ENCODE measurements around the gene HSPB7.
"Not testable (repeated sequence)": the region's sequence is repeated elsewhere in the genome, so short reads cannot be mapped to it uniquely, and the experiment has no call there.

Gene HSPB7

DNA sequence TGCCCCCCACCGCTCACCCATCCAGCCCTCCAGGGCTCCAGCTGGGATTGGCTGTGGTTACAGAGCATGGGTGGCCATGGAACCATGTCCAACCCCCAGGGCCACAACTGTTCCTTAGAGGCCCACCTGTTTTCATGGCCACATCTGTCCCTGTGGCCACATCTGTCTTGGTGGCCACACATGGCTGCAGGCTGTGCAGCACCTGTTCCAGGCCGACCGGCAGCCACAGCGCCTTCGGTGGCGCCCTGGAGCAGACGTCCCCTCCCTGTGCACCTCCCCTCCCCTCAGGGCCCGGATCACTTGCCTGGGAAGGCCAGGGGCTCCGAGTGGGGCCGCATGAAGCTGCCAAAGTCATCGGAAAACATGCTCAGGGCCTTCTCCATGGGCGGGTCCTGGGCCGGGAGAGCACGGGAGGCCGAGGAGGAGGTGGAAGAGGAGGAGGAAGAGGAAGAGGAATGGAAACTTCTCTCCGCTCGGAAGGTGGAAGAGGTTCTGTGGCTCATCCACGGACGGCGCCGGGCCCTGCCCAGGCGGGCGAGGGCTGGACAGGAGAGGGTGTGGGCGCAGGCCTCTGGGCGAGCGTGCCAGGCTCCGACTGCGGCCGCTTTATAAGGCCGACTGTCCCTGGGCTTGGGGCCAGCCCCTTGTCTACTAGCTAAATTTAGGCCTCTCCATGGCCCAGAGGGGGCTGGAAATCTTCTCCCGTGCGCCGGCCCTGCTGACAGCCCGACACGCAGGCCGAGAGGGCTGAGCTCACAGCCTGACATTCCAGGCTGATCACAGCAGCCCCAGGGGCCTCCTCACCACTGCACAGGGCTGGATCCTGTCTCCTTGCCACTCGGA is at the start of gene HSPB7:
Gene HSPB7 (minus strand): TSS at position 583 of the 843 bp plus-strand sequence. CDS start 80 bp downstream, at position 503.
- peak; percentile 86 for DNase-seq (ENCODE audit: low spot score)

DNA sequence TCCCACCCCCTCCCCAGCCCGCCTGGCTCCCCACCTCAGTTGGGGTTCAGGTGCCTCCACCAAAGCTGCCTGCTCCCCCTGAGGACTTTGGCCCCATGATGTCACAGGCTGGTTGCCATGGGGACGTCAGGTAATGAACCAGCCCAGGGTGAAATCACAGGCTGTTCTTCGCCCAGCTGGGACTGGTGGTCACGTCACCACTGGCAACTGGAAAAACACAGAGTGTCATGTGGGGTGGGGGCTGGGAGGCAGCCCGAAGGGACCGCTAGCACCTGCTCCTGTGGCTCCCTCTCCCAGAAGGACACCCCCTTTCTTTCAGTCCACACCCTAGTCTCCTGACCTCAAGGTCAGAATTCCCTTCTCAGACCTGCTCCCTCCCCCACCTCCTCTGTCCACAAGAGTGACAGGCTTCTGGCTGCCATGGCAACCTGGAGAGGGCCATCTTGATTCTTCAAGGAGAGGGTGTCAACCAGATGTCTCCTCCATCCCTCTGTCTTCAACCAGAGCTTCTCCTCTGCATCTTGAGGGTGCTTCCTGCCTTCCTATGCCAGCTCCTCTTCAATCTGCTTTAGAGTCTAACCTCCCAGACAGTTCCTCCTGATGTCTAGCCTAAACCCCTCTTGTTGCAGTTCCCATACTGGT is 49.4 kb upstream of the HSPB7 start:
- no peak for DNase-seq (ENCODE audit: low spot score)

DNA sequence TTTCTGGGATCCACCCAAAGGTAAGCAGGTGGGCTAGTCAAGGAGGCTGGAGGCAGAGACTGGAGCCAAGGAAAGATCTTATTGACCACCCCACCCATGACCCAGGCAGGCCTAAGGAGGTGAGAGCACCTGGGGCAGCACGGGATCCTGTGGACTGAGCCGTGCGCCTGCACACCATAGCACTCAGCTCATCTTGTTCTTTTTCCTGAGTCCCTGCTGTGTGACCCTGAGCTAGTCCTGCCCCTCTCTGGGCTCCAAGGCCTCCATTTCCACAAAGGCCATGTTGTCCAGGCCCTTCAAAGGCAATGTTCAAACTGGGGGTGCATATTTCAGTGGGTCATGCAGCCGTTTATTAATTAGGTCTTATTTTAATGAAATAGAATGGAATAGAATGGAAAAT is 48.4 kb upstream of the HSPB7 start:
- no peak for DNase-seq (ENCODE audit: low spot score)

DNA sequence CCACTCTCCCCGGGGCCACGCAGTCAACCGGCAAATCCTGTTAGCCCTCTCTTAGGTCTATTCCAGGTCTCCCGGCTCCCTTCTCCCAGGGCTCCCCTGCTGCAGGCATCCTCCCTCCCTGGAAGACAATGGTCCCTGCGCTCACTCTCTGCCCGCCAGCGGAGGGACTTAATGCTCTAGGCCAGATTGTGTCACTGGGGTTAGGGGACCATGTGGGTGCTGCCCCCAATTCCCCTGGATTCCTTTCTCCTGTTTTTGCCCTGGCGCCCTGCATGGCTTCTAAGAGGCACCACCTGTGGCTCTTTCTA is 47.4 kb upstream of the HSPB7 start:
- DNase-seq (ENCODE audit: low spot score): no peak

DNA sequence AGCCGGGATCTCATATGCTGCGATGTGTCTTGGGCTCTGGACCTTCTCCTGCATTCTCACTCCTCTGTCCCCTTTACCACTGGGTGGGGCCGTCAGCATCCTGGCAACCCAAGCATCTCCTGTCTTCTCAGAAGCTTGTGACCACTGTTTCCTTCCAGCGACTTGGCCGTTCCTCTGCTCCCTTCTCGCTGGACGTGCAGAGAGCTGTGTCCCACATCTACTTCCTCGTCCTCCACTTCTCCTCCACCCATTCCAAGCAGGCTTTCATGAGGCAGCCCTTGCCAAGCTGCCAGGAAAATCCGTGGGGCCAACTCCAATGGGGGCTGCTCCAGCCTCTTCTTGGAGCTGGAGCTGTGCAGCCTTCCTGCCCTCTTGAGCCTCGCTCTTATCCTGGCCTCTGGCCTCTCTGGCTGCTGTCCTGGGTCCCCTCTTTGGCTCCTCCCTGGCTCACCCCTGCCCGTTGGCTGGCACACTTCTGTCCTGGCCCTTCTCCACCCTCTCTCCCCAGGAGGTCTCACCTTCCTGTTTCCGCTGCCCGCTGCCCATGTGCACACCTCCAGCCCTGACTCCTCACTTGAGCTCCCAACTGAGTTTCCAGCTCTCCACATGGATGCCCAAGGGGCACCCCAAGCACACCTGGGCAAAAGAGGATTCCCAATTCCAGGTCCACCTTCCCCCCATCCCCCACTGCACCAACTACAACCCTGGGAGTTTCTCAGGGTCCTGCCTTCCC is 46.9 kb upstream of the HSPB7 start:
- DNase-seq (ENCODE audit: low spot score): no peak

DNA sequence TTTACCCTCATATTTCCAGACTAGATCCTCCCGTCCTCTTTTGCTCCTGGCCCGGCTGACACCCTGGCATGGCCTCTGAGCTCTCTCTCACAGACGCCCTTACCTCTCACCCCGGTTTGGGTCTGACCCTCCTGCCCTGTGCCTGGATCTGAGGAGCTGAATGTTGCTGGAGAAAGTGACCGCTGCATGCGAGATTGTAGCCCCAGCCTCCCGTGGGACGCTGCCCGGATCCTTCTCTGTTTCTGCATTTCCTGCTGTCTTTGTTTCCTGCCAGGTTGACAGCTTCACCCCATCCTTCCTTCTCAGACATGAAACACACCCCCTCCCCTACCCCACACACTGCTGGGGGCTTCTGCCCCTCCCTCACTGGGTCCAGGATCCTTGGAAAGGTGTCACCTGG is 46.1 kb upstream of the HSPB7 start:
- DNase-seq (ENCODE audit: low spot score): no peak

DNA sequence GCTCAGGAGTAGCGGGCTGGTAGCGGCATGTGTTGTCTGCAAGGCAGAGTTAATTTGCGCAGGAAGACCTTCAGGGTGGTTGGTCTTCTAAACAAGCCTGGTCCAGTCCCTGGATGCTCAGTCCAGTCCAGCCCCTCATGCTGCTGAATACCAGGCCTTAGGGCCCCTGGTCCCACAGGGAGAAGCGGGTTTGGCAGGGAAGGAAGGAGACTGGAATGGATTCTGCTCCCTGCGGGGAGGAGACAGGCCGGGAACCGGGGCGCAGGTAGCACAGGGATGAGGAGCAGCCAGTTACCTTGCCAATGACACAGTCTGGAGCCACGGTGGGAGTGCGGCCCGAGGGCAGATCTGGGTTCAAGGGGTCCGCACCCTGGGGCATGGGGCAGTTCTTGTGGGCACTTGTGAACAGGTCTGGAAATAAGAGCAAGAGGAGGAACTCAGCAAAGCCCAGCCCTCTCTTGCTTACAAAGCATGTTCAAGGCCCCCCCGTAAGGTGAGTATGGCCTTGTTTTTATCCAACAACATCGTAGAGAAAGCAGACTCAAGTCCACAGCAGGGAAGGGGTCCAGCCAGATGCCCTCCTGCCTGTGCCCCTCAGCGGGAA is 45.5 kb upstream of the HSPB7 start:
- no peak for DNase-seq (ENCODE audit: low spot score)

DNA sequence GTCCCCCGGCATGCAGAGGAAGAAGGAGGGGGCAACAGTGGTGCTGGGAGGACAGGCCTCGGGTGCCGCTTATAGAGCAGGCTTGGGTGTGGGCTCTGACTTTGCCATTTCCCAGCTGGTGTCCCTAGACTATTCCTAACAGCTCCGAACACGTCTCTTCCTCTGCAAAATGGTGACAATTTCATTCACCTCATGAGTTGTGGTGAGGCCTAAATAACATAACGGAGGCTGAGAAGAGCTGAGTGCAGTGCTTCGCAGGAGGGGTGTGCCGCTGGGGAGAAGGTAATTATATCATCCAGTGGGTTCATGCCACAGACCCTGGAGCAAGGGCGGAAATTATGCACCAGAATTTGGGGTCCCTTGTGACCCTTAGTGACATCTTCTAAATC is 44.8 kb upstream of the HSPB7 start:
- DNase-seq (ENCODE audit: low spot score): not testable (repeated sequence)

DNA sequence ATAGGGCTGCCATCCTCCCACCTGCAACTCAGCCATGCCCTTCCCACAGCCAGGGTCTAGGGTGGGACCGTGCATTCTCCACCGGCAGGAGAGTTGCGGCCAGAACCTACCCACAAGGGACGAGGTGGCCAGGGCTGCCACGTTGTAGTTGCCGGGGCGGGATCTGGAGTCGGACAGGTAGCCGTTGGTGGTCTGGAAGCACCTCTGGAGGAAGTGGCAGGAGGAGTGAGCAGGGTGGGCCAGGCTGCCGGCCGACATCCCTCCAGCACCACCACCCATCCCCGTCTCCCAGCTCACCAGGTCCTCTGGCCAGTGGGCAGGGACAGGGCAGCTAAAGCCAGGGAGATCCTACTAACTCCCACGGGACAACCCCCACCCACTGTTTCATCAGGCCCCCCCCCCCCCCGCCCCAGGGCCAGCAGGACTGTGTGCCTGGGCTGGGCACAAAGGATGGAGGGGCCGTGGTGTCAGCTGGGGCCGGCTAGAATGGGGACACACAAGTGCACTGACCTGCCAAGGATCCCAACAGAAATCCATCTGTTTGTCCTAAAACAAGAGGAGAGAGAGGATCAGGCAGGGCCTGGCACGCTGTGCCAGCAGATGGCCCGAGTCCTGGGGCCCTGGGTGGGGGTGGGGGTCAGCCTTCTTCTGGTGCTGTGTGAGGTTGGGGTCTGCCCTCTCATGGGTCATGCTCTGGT is 44.3 kb upstream of the HSPB7 start:
- DNase-seq (ENCODE audit: low spot score): not testable (repeated sequence)

DNA sequence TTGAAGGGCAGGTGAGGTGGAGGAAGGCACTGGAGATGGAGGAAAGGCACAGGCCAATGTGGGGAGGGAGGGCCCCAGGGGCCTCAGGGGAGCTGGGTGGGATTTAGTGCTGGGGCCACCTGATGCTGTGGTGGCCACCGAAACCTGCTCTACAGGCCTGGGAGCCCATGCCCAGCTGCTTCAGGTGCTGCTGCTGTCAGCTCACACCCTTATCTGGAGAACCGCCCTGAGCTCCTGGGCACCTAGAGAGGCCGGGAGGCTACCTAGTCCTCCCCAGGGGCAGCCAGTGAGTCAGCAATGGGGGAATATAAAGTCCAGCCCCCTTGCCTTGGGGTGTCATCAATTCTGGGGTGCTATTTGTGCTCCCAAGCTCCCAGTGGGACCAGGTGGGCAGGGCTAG is 43.4 kb upstream of the HSPB7 start:
- no peak for DNase-seq (ENCODE audit: low spot score)

DNA sequence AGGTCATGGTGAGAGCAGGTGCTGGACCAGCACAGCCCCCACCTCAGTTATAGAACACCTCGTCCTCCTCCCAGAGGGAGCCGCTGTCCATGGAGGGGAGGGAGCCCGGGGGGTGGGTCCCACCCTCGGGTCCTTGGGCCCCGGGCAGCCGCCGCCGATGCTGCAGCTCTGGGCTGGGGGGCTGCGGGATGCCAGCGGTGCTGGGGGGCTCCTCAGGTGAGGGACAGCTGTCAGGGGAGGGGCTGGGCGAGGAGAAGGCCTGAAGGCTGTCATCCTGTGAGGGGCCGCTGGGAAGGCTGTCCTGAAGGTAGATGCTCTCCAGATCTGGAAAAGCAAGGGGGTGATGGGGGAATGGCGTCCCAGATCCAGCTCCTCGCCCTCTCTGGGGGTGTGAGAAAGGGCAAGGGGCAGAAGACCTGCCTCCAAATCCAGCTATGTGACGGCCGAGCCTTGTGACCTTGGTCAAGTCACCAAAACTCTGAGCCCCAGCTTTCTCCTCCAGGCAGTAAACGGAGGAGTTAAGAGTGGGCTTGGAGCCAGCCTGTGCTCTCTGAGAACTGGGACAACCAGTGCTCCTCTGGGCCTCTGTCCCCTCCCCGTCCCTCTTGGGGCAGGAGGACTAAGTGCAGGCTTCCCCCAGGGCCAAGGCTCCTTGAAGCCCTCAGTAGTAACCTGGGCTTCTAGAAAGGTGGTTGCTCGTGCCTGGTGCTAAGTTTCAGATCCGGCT is 40.7 kb upstream of the HSPB7 start:
- DNase-seq (ENCODE audit: low spot score): not testable (repeated sequence)

DNA sequence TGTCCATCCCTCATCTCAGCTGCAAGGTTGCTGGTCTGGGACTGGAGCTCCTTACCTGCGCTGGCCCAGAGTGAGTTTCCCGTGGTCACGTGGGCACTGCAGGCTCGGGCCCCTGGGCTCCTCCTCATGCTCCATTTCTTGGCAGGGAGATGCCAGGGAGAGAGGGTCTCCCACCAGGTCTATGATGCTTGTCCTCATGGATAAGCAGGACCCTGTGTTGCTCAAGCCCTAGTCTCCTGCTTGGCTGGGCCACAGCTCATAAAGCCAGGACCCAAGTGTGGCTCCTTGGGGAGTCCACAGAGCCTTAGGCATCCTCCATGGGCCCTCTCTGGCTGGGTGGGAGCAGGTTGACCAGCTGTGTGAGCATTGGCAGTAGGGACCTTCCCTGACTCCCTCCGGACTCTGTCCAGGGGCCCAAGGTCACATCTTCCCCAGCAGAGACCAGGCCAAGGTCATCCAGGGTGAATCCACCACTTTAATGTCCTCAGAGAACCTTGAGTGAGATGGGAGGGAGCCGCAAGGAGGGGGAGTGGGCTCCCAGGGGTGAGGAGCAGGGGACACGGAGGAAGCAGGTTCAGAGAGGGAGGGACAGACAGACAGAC is 39.6 kb upstream of the HSPB7 start:
- DNase-seq (ENCODE audit: low spot score): not testable (repeated sequence)

DNA sequence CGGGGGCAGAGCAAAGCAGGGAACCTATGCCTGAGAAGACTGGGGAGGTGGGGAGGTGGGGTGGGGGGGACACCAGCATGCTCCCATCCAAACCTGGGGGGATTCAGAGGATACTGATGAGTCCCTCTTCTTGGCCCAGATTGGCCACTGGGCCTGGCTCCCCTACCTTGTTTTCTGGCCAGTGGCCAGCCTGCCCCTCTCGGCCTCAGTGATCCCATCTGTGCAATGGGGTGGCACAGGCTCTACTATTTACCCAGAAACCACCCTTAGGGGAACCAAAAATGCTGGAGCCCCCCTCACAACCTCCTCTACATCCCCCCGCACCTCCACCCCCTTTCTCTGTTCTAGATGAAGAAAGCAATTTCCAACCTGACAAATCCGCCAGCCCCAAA is 38.7 kb upstream of the HSPB7 start:
- DNase-seq (ENCODE audit: low spot score): not testable (repeated sequence)

DNA sequence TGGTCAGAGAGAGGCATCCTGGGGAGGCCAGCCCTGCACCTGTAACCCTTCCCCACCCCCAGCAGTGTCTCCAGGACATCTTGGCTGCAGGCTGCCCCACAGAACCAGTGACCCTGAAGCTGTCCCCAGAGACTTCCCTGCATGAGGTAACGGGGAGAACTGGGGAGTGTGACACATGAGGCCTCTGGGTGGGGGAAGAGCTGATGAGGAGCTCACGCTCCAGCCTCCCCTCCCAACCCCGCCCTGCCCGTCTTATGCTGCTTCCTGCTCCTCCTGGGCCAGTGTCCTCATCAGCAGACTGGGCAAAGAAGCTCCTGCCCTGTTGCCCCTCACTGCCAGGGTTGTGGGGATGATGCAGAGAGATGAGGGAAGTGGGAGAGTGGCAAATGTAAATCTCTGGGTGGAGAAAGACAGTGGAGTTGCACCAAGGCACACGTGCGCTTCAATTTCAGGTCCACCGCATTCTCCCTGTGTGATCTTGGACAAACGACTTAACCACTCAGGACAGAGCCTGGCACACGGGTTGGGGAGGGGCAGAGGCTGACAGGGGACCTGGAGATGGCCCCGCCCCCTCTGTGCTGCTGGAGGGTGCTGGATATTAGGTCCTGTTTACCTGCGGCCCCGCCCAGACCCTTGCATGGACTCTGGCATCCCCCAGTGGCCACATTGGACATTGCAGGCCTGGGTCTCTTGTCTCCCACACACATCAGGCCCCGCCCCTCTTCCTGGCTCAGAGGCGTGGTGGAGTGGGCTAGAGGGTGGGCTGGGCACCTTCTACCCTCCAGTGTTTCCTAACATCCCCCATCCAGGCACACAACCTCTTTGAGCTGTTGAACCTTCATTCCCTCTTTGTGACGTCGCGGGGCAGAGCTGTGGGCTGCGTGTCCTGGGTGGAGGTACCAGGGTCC is 38.0 kb upstream of the HSPB7 start:
- peak; percentile 84 for DNase-seq (ENCODE audit: low spot score)

DNA sequence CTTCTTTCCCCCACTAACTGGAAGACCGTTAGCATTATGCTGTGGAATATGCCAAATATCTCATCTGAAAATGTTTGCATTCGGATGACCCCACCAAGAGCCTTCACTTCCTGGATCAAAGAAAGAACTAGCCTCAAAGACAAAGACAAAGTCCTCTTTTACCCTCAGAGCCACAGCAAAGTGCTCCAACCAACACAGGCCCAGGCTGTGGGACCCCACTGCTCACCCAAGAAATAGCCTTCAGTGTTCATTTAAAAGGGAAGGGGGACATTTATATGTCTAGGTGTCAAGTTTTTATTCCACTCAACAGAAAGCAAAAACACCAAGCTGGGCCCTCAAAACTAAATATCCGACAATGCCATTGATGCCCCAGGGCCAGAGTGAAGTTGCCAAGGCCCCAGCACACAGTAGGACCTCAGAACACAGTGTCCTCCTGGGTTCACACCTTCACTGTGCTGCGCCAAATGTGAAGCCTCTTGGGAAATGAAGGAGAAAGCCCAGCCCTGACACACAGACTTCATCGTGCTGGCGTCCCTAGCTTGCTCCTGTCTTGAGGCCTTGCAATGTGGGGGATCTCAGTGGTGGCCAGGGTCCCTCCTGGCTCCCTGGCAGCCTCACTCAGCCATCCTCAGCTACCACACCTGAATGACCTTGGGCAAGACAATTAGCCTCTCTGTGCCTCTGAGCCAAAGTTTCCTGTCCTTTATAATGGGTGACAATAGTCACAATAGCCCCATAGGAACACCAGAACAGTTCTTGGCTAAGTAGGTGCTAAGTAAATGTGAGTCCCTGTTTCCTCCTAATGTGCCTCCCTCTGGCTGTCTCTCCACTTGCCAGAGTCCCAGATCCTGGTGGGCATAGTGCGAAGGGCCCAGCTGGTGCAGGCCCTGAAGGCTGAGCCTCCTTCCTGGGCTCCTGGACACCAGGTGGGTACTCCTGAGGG is 37.0 kb upstream of the HSPB7 start:
- no peak for DNase-seq (ENCODE audit: low spot score)

DNA sequence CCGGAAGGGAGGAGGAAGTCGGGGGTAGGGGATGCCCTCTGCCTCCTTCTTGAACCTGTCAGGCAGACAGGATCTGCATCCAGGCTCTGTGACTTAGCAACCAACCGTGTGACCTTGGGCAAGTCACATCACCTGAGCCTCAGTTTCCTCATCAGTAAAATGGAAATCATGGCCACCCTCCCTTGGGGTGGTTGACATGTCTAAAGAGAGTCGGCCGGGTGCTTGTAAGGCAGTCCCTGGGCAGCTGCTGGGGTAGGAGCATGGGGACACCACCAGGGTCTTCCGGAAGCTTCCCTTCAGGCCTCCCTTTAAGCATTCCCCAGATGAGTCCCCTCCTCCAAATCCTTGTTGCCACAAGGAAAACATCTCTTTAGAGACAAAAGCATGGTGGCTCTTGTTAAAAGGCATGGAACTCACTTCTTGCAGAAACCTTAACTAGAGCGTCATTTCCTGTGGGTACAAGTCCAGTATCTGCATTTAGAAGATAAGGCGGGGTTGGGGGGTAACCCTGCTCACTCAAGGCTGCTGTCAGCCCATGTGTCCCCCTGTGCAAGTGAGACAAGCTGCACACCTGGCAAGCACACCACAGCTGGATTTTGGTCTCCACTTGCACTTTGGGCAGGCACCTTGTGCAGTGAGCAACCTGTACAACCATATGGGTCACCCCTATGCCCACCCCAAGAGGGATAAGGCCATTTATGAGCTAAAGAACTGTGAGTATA is 36.1 kb upstream of the HSPB7 start:
- no peak for DNase-seq (ENCODE audit: low spot score)

DNA sequence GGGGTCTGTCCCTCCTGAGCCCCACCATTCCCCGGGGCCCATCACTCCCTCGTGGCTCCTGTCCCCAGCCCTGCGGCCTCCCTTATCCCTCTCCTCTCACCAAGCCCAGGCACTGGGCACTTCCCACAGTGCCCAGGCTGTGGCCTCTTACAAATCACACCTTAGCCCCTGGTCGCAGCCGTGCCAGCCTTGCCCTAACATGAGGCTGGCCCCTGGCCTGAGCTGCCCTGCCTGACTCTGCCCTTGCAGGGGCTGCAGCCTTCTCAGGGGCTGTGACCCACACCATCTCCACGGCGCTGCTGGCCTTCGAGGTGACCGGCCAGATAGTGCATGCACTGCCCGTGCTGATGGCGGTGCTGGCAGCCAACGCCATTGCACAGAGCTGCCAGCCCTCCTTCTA is 34.1 kb upstream of the HSPB7 start:
- not testable (repeated sequence) for DNase-seq (ENCODE audit: low spot score)

DNA sequence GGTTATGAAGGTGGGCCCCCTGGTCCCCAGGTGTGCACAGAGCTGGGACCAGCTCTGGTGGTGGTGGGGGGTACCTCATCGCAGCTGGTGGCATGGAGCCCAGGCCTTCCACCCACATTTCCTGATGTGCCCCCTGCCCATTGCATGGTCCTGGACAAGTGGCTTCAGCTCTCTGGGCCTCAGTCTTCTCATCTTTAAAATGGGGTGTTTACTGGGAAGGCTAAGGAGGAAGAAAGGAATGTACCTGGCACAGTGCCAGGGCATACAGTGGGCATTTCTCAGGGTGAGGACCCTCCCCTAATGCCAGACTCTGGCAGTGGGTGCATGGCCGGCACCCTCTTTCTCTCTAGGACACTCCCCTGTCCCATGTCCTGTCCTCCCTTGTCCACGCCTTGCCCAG is 33.2 kb upstream of the HSPB7 start:
- no peak for DNase-seq (ENCODE audit: low spot score)
